GM18505 (cell line): Measurements from ENCODE around the gene PEX16.

Source experiments
- ATAC-seq: cut with Tn5 transposase; IDR thresholded peaks from one replicate; pipeline ENCODE4 v1.9.1; 2021; ENCODE audit not compliant: unreplicated experiment
- POLR2A ChIP-seq: IDR thresholded peaks from 4 replicates; pipeline ENCODE4 v1.6.1; 2011; ENCODE audit warnings: borderline replicate concordance; ENCODE audit not compliant: insufficient read depth, insufficient read length; ENCODE audit errors: extremely low read depth

PEX16 gene

GRCh38 chr11:45880772-45881570 is 36.7 kb downstream of the PEX16 start:
- no peak for ATAC-seq
- no peak for TF ChIP-seq POLR2A

GRCh38 chr11:45879803-45880686 is 37.6 kb downstream of the PEX16 start:
- no peak for TF ChIP-seq POLR2A
- ATAC-seq: no peak

GRCh38 chr11:45877845-45878244 is 39.8 kb downstream of the PEX16 start:
- TF ChIP-seq POLR2A: no peak
- ATAC-seq: no peak

GRCh38 chr11:45877221-45877620 is 40.5 kb downstream of the PEX16 start:
- ATAC-seq: no peak
- TF ChIP-seq POLR2A: no peak

- TF ChIP-seq POLR2A: no peak
- no peak for ATAC-seq
Observed at GRCh38 chr11:45876401-45876800, 41.3 kb downstream of the PEX16 start.

GRCh38 chr11:45872651-45873356 is 44.9 kb downstream of the PEX16 start:
- TF ChIP-seq POLR2A: no peak
- no peak for ATAC-seq

- no peak for ATAC-seq
- TF ChIP-seq POLR2A: no peak
Observed at GRCh38 chr11:45871638-45872037, 46.0 kb downstream of the PEX16 start.

- no peak for ATAC-seq
- TF ChIP-seq POLR2A: no peak
Observed at GRCh38 chr11:45870706-45871105, 47.0 kb downstream of the PEX16 start.

- ATAC-seq: no peak
Observed at GRCh38 chr11:45869551-45869950, 48.1 kb downstream of the PEX16 start.

GRCh38 chr11:45864041-45864440 is 53.6 kb downstream of the PEX16 start:
- TF ChIP-seq POLR2A: no peak
- ATAC-seq: no peak

More at GRCh38 chr11:45869551-45869950, 48.1 kb downstream of the PEX16 start:
- TF ChIP-seq POLR2A: no peak

GRCh38 chr11:45860764-45861510 is 56.7 kb downstream of the PEX16 start:
- no peak for ATAC-seq

GRCh38 chr11:45860348-45860747 is 57.3 kb downstream of the PEX16 start:
- no peak for ATAC-seq
- TF ChIP-seq POLR2A: no peak

More at GRCh38 chr11:45860764-45861510, 56.7 kb downstream of the PEX16 start:
- no peak for TF ChIP-seq POLR2A
